GM18870 (cell line): ENCODE measurements around the gene PCDHGA9.
A peak's percentile ranks its signal among the peaks of the same experiment; 100 is the strongest.
"Not testable (repeated sequence)": the region's sequence is repeated elsewhere in the genome, so short reads cannot be mapped to it uniquely, and the experiment has no call there.

Experiments used
- ATAC-seq: cut with Tn5 transposase; IDR thresholded peaks from one replicate; pipeline ENCODE4 v1.9.1; 2021; ENCODE audit warnings: moderate library complexity; ENCODE audit not compliant: unreplicated experiment

PCDHGA9 gene

DNA sequence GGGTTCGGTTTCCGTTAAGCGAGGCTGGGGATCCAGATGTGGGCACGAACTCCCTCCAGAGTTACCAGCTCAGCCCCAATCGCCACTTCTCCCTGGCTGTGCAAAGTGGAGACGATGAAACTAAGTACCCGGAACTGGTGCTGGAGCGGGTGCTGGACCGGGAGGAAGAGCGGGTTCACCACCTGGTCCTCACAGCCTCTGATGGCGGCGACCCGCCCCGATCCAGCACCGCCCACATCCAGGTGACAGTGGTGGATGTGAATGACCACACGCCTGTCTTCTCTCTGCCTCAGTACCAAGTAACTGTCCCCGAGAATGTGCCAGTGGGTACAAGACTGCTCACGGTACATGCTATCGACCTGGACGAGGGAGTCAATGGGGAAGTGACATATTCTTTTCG lies 19.2 kb upstream of the PCDHGA9 start:
- ATAC-seq = no peak

DNA sequence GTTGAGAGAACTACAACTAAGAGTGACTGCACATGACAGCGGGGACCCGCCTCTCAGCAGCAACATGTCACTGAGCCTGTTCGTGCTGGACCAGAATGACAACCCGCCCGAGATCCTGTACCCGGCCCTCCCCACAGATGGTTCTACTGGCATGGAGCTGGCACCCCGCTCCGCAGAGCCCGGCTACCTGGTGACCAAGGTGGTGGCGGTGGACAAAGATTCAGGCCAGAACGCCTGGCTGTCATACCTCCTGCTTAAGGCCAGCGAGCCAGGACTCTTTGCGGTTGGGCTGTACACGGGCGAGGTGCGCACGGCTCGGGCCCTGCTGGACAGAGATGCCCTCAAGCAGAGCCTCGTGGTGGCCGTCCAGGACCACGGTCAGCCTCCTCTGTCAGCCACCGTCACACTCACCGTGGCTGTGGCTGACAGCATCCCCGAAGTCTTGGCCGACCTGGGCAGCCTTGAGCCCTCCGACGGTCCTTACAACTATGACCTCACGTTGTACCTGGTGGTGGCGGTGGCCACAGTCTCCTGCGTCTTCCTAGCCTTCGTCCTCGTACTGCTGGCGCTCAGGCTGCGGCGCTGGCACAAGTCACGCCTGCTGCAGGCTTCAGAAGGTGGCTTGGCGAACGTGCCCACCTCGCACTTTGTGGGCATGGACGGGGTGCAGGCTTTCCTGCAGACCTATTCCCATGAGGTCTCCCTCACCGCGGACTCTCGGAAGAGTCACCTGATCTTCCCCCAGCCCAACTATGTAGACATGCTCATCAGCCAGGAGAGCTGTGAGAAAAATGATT lies 17.9 kb upstream of the PCDHGA9 start:
- no peak for ATAC-seq

DNA sequence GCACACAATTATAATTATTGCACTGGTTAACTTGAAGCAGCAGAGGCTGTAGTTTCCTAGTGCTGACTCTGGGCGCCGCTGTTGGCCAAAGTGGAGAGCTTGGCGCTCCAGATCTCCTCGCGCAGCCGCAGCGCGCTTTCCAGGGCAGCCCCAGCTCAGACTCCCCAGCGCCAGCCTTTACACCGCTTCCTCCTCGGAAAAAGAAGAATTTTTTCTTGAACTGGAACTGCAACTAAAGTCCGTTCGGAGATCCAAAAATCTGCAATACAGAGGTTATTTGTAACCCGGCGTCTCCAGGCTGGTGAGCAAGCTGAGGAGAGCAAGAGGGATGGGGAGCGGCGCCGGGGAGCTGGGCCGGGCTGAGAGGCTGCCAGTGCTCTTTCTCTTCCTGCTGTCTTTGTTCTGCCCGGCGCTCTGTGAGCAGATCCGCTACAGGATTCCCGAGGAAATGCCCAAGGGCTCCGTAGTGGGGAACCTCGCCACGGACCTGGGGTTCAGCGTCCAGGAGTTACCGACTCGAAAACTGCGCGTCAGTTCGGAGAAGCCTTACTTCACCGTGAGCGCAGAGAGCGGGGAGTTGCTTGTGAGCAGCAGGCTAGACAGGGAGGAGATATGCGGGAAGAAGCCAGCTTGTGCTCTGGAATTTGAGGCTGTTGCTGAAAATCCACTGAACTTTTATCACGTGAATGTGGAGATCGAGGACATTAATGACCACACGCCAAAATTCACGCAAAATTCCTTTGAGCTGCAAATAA lies 14.8 kb upstream of the PCDHGA9 start, which contains the start of gene PCDHGB4:
PCDHGB4 (plus strand) TSS at position 142 of the 755 bp plus-strand sequence; CDS start at position 329, 187 bp downstream.
- peak; percentile 63 for ATAC-seq

DNA sequence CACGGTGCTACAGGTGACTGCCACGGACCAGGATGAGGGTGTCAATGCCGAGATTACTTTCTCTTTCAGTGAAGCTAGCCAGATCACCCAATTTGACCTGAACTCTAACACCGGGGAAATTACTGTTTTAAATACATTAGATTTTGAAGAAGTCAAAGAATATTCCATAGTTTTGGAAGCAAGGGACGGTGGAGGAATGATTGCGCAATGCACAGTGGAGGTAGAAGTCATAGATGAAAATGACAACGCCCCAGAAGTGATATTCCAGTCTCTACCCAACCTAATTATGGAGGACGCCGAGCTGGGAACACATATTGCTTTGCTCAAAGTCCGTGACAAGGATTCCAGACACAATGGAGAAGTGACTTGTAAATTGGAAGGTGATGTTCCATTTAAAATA lies 13.9 kb upstream of the PCDHGA9 start:
- no peak for ATAC-seq

DNA sequence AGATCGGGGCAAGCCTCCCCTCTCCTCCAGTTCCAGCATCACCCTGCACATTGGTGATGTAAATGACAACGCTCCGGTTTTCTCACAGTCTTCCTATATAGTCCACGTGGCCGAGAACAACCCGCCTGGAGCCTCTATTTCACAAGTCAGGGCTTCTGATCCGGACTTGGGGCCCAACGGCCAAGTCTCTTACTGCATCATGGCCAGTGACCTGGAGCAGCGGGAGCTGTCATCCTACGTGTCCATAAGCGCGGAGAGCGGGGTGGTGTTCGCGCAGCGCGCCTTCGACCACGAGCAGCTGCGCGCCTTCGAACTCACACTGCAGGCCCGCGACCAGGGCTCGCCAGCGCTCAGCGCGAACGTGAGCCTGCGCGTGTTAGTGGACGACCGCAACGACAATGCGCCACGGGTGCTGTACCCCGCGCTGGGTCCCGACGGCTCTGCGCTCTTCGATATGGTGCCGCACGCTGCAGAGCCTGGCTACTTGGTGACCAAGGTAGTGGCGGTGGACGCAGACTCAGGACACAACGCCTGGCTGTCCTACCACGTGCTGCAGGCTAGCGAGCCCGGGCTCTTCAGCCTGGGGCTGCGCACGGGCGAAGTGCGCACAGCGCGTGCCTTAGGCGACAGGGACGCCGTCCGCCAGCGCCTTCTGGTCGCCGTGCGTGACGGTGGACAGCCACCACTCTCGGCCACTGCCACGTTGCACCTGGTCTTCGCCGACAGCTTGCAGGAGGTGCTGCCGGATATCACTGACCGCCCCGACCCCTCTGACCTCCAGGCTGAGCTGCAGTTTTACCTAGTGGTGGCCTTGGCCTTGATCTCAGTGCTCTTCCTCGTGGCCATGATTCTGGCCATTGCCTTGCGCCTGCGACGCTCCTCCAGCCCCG lies 13.2 kb upstream of the PCDHGA9 start:
- ATAC-seq = no peak

DNA sequence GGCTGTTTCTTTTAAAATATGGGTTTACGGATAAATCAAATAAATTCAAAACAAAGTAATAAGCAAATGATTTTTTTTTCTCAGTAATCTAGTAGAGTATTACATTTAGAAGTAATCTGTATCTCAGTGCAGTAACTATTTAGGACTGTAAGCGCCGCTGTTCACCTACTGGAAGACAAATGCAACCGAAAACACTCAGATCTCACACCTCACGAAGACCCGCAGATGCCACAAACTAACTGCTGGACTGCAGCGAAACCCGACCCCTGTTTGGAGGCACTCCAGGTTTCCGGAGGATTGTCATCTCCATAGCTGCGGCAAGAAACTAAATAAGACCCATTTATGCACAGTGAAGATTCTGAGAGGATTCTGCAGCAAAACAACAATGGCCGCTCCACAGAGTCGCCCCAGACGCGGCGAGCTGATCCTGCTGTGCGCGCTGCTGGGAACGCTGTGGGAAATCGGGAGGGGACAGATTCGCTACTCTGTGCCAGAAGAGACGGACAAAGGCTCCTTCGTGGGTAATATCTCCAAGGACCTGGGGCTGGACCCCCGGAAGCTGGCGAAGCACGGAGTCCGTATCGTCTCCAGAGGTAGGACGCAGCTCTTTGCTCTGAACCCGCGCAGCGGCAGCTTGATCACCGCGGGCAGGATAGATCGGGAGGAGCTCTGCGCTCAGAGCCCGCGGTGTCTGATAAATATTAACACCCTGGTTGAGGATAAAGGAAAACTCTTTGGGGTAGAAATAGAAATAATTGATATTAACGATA lies 10.0 kb upstream of the PCDHGA9 start, which contains the start of gene PCDHGA8:
PCDHGA8 (plus strand) TSS at position 205 of the 770 bp plus-strand sequence; CDS start at position 386, 181 bp downstream.
- no peak for ATAC-seq

DNA sequence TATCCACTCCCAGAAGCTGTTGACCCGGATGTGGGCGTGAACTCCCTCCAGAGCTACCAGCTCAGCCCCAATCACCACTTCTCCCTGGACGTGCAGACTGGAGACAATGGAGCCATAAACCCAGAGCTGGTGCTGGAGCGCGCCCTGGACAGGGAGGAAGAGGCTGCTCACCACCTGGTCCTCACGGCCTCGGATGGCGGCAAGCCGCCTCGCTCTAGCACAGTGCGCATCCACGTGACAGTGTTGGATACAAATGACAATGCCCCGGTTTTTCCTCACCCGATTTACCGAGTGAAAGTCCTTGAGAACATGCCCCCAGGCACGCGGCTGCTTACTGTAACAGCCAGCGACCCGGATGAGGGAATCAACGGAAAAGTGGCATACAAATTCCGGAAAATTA lies 9.3 kb upstream of the PCDHGA9 start:
- no peak for ATAC-seq

DNA sequence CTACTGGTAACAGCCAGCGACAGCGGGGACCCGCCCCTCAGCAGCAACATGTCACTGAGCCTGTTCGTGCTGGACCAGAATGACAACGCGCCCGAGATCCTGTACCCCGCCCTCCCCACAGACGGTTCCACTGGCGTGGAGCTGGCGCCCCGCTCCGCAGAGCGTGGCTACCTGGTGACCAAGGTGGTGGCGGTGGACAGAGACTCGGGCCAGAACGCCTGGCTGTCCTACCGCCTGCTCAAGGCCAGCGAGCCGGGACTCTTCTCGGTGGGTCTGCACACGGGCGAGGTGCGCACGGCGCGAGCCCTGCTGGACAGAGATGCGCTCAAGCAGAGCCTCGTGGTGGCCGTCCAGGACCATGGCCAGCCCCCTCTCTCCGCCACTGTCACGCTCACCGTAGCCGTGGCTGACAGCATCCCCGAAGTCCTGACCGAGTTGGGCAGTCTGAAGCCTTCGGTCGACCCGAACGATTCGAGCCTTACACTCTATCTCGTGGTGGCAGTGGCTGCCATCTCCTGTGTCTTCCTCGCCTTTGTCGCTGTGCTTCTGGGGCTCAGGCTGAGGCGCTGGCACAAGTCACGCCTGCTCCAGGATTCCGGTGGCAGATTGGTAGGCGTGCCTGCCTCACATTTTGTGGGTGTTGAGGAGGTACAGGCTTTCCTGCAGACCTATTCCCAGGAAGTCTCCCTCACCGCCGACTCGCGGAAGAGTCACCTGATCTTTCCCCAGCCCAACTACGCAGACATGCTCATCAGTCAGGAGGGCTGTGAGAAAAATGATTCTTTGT lies 8.0 kb upstream of the PCDHGA9 start:
- ATAC-seq = not testable (repeated sequence)

DNA sequence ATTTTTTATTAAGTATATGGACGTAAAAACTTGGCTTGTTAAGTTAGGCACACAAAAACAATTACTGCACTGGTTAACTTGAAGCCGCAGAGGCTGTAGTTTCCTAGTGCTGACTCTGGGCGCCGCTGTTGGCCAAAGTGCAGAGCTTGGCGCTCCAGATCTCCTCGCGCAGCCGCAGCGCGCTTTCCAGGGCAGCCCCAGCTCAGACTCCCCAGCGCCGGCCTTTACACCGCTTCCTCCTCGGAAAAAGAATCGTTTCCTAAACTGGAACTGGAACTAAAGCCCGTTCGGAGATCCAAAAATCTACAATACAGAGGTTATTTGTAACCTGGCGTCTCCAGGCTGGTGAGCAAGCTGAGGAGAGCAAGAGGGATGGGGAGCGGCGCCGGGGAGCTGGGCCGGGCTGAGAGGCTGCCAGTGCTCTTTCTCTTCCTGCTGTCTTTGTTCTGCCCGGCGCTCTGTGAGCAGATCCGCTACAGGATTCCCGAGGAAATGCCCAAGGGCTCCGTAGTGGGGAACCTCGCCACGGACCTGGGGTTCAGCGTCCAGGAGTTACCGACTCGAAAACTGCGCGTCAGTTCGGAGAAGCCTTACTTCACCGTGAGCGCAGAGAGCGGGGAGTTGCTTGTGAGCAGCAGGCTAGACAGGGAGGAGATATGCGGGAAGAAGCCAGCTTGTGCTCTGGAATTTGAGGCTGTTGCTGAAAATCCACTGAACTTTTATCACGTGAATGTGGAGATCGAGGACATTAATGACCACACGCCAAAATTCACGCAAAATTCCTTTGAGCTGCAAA lies 4.6 kb upstream of the PCDHGA9 start, which contains the start of gene PCDHGB5:
PCDHGB5 (plus strand) TSS at position 192 of the 796 bp plus-strand sequence; CDS start at position 373, 181 bp downstream.
- ATAC-seq = not testable (repeated sequence)

DNA sequence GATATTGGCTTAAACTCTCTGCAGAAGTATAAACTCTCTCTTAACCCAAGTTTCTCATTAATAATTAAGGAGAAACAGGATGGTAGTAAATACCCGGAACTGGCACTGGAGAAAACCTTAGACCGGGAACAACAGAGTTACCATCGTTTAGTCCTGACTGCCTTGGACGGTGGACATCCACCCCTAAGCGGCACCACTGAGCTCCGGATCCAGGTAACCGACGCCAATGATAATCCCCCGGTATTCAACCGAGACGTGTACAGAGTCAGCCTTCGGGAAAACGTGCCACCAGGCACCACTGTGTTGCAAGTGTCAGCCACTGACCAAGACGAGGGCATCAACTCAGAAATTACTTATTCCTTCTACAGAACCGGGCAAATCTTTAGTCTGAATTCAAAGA lies 4.0 kb upstream of the PCDHGA9 start:
- ATAC-seq = no peak

DNA sequence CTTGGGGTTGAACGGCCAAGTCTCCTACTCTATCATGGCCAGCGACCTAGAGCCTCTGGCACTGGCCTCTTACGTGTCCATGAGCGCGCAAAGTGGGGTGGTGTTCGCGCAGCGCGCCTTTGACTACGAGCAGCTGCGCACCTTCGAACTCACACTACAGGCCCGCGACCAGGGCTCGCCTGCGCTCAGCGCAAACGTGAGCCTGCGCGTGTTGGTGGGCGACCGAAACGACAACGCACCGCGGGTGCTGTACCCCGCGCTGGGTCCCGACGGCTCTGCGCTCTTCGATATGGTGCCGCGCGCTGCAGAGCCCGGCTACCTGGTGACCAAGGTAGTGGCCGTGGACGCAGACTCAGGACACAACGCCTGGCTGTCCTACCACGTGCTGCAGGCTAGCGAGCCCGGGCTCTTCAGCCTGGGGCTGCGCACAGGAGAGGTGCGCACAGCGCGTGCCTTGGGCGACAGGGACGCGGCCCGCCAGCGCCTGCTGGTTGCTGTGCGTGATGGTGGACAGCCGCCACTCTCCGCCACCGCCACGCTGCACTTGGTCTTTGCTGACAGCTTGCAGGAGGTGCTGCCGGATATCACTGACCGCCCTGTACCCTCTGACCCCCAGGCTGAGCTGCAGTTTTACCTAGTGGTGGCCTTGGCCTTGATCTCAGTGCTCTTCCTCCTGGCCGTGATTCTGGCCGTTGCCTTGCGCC lies 2.9 kb upstream of the PCDHGA9 start:
- ATAC-seq = no peak

DNA sequence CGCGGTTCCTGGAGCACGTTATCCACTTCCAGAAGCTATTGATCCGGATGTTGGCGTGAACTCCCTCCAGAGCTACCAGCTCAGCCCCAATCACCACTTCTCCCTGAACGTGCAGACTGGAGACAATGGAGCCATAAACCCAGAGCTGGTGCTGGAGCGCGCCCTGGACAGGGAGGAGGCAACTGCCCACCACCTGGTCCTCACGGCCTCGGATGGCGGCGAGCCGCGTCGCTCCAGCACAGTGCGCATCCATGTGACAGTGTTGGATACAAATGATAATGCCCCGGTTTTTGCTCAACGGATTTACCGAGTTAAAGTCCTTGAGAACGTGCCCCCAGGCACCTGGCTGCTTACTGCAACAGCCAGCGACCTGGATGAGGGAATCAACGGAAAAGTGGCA lies 809 bp downstream of the PCDHGA9 start:
- no peak for ATAC-seq

DNA sequence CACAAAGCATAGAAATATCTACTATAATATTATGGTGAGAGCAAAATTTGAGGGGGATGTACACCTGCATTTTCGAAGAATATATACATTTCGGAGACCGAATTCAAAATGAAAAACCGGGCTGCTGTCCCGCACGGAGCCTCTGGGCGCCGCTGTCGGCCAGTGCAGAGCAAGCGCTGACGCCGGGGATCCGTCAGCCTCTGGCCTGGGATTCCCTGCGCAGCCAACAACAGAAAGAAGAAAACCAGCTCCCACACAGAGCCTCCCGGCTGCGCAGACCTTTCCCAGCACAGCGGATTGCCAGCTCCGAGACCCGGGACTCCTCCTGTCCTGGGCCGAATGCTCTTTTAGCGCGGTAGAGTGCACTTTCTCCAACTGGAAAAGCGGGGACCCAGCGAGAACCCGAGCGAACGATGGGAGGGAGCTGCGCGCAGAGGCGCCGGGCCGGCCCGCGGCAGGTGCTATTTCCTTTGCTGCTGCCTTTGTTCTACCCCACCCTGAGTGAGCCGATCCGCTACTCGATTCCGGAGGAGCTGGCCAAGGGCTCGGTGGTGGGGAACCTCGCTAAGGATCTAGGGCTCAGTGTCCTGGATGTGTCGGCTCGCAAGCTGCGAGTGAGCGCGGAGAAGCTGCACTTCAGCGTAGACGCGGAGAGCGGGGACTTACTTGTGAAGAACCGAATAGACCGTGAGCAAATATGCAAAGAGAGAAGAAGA lies 5.4 kb downstream of the PCDHGA9 start, which contains the start of gene PCDHGB6:
PCDHGB6 (plus strand) TSS at position 232 of the 716 bp plus-strand sequence; CDS start at position 414, 182 bp downstream.
- not testable (repeated sequence) for ATAC-seq

DNA sequence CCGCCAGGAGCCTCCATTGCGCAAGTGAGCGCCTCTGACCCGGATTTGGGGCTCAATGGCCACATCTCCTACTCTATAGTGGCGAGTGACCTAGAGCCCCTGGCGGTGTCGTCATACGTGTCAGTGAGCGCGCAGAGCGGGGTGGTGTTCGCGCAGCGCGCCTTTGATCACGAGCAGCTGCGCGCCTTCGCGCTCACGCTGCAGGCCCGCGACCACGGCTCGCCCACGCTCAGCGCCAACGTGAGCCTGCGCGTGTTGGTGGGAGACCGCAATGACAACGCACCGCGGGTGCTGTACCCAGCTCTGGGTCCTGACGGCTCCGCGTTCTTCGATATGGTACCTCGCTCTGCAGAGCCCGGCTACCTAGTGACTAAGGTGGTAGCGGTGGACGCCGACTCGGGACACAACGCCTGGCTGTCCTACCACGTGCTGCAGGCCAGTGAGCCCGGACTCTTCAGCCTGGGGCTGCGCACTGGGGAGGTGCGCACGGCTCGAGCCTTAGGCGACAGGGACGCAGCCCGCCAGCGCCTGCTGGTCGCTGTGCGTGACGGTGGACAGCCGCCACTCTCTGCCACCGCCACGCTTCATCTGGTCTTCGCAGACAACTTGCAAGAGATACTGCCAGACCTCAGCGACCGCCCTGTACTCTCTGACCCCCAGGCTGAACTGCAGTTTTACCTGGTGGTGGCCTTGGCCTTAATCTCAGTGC lies 7.2 kb downstream of the PCDHGA9 start:
- ATAC-seq = no peak

DNA sequence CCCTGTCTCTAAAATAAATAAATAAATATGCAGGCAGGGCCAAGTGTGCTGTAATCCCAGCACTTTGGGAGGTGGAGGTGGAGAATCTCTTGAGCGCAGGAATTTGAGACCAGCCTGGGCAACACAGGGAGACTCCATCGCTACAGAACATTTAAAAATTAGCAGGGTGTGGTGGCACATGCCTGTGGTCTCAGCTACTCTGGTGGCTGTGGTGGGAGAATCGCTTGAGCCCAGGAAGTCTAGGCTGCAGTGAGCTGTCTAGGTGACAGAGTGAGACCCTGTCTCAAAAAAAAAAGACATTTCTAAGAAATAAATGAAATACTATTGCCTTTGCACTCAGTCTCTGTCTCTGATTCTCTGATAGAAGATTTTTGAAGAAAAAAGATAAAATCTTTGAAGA lies 9.0 kb downstream of the PCDHGA9 start:
- no peak for ATAC-seq

DNA sequence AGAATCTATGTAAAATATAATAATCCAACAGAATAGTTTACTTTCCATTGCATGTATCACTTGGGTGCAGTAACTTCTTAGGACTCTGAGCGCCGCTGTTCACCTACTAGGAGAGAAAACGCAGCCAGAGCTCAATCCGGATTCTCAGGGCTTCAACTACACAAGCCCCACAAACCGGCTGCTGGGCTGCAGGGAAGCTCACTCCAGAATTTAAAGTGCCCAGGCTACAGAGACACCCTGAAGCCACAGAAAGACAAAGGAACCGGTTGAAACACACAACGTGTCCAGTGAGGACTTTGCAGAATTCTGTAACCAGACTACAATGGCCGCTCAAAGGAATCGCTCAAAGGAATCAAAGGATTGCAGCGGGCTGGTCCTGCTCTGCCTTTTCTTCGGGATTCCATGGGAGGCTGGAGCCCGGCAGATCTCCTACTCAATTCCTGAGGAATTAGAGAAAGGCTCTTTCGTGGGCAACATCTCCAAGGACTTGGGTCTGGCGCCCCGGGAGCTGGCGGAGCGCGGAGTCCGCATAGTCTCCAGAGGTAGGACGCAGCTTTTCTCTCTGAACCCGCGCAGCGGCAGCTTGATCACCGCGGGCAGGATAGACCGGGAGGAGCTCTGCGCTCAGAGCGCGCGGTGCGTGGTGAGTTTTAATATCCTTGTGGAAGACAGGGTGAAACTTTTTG lies 10.4 kb downstream of the PCDHGA9 start, which contains the start of gene PCDHGA10:
PCDHGA10 (plus strand) TSS at position 134 of the 686 bp plus-strand sequence; CDS start at position 323, 189 bp downstream.
- peak; percentile 78 for ATAC-seq
